ENCODE results near the gene ADAM12.

DNA sequence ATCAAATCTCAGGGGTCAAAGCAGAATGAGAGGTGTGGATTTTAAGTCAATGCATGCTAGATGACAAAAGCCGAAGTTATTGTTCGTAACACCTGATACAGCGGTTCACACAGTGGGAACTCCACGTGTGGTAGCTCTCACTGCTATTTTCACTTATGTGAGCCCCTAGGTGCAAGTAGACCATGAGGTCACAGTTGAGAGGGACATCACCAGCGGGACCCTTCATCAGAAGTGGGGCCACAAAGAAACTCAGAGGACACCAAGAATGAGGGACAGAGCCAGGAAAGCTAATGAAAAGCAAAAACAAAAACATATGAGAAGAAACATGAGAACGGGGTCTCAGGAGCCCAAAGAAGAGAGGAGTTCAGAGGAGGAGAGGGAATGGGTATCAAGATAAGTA is 63.5 kb downstream of the ADAM12 start:
- no peak for TF ChIP-seq SP1 (IDR thresholded peaks at IDR 0.05)
- TF ChIP-seq NFRKB (IDR thresholded peaks at IDR 0.05) = no peak
- no peak for TF ChIP-seq FOXA1 (IDR thresholded peaks at IDR 0.05)
- TF ChIP-seq TARDBP (IDR thresholded peaks at IDR 0.05) = no peak
